Stimulated activated CD8-positive, alpha-beta memory T cell treated with anti-CD3 and anti-CD28 coated beads, Interleukin-15, amount 100 ng/mL, for 1 hour (primary cell): ENCODE measurements around the gene ZBTB7C.

Source experiments
- DNase-seq: peaks from one replicate; pipeline ENCODE4 v3.0.0-alpha.2; 2020; ENCODE audit warnings: low read depth

ZBTB7C gene

GRCh38 chr18:48323151-48323550 lies 86.0 kb downstream of the ZBTB7C start:
- no peak for DNase-seq

- no peak for DNase-seq
Observed at GRCh38 chr18:48321536-48321935, 87.6 kb downstream of the ZBTB7C start.

- no peak for DNase-seq
Observed at GRCh38 chr18:48321121-48321520, 88.1 kb downstream of the ZBTB7C start.

GRCh38 chr18:48320639-48320945 lies 88.6 kb downstream of the ZBTB7C start:
- no peak for DNase-seq

- DNase-seq = no peak
Observed at GRCh38 chr18:48319801-48320638, 89.2 kb downstream of the ZBTB7C start.

- no peak for DNase-seq
Observed at GRCh38 chr18:48318436-48318835, 90.7 kb downstream of the ZBTB7C start.

GRCh38 chr18:48317781-48318381 lies 91.3 kb downstream of the ZBTB7C start:
- DNase-seq = no peak

- DNase-seq = no peak
Observed at GRCh38 chr18:48316177-48316576, 93.0 kb downstream of the ZBTB7C start.

GRCh38 chr18:48314690-48315089 lies 94.5 kb downstream of the ZBTB7C start:
- DNase-seq = no peak

- DNase-seq = no peak
Observed at GRCh38 chr18:48313792-48314191, 95.4 kb downstream of the ZBTB7C start.

- DNase-seq = no peak
Observed at GRCh38 chr18:48312066-48312465, 97.1 kb downstream of the ZBTB7C start.

- DNase-seq = no peak
Observed at GRCh38 chr18:48310999-48311398, 98.2 kb downstream of the ZBTB7C start.

GRCh38 chr18:48310353-48310752 lies 98.8 kb downstream of the ZBTB7C start:
- no peak for DNase-seq

GRCh38 chr18:48308755-48309575 lies 100.2 kb downstream of the ZBTB7C start:
- no peak for DNase-seq

- DNase-seq = no peak
Observed at GRCh38 chr18:48308027-48308635, 101.1 kb downstream of the ZBTB7C start.

GRCh38 chr18:48306838-48307237 lies 102.3 kb downstream of the ZBTB7C start:
- DNase-seq = no peak

- DNase-seq = no peak
Observed at GRCh38 chr18:48304906-48305693, 104.1 kb downstream of the ZBTB7C start.

GRCh38 chr18:48303883-48304282 lies 105.3 kb downstream of the ZBTB7C start:
- no peak for DNase-seq

GRCh38 chr18:48302736-48303135 lies 106.4 kb downstream of the ZBTB7C start:
- DNase-seq = no peak

- DNase-seq = no peak
Observed at GRCh38 chr18:48300463-48300961, 108.7 kb downstream of the ZBTB7C start.

- DNase-seq = no peak
Observed at GRCh38 chr18:48297139-48297538, 112.0 kb downstream of the ZBTB7C start.

GRCh38 chr18:48296581-48296980 lies 112.6 kb downstream of the ZBTB7C start:
- no peak for DNase-seq
